Left ventricle myocardium inferior (tissue), 1 donor: ENCODE data around the gene FLOT2. TPM values are rescaled to one million over a fixed set of nuclear protein-coding genes. Genes with fewer than 3 reads are reported as not detected.
A peak's percentile ranks its signal among the peaks of the same experiment; 100 is the strongest.
"Not testable (repeated sequence)": the region's sequence is repeated elsewhere in the genome, so short reads cannot be mapped to it uniquely, and the experiment has no call there.

Experiments
- DNase-seq: peaks from one replicate; pipeline ENCODE4 v3.0.0-alpha.2; 2020
- H3K27ac ChIP-seq: fragments of 200-600 bp; replicated peaks from 2 replicates; pipeline ENCODE4 v1.8.0; 2021
- H3K27me3 ChIP-seq: fragments of 200-600 bp; 2 replicates; pipeline ENCODE4 v1.8.0; 2021; ENCODE audit warnings: low read depth
- H3K36me3 ChIP-seq: fragments of 200-600 bp; 2 replicates; pipeline ENCODE4 v1.8.0; 2021
- H3K4me1 ChIP-seq: fragments of 200-600 bp; 2 replicates; pipeline ENCODE4 v1.8.0; 2021
- H3K4me3 ChIP-seq: fragments of 200-600 bp; 2 replicates; pipeline ENCODE4 v1.8.0; 2021; ENCODE audit warnings: mild to moderate bottlenecking, moderate library complexity
- H3K9me3 ChIP-seq: fragments of 200-600 bp; replicated peaks from 2 replicates; pipeline ENCODE4 v1.8.0; 2021
- intact Hi-C: fragments of 100-400 bp; cut with micrococcal nuclease; formaldehyde crosslinking; loops from one replicate; pipeline ENCODE4 v1.11.0; 2022
- total RNA-seq: library from RNA; stranded (reverse); fragmentation: NEBNext Ultra II Directional; extraction: Animal tissue kit (Norgen Biotek cat#: 25700); gene quantifications from one replicate; pipeline ENCODE4 v1.2.1, GENCODE V29; 2021
- TF ChIP-seq, protein P1 (sequence below): fragments of 200-600 bp; IDR thresholded peaks from 2 replicates; pipeline ENCODE4 v1.8.0; 2021; ENCODE audit warnings: antibody characterized with exemption, mild to moderate bottlenecking, borderline replicate concordance
- donor health status: DM: no; HTN: yes; CAD: no; lungs with severe emphysema.

FLOT2 gene
- total RNA-seq, 1 donor from 2014 or later, result 84.2 TPM

DNA sequence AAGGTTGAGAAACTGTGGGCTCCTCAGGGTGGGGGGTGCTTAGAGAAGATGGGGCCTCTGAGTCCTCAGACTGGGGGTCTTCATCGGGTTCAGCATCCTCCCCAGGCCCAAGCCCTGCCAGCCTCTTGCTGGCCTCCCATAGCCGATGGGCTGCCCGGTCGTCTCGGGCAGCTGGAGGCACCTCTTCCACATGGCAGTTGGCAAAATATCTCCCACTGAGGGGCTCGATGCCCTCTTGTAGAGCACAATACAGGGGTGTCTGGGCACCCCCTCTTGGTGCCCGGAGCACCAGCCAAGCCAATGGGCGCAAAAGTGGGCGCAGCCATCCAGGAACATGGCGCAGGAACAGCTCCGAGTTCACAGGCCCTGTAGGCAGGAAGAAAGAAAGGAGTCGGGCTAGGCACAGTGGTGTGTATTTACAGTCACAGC is 1.0 kb upstream of the FLOT2 start:
- no peaks in the 10 kb centered on the region for H3K36me3 ChIP-seq
- H3K27me3 ChIP-seq, result no peaks in the 10 kb centered on the region
- peak overlapping the region; percentile 95 for H3K27ac ChIP-seq
- H3K9me3 ChIP-seq, result no peaks in the 10 kb centered on the region
- H3K4me3 ChIP-seq, result no peak overlapping the region
- DNase-seq, result no peak
- intact Hi-C loops, result no loop called here
- peaks cover 59% of the 10 kb centered on the region for H3K4me1 ChIP-seq
- TF ChIP-seq, protein P1, sequence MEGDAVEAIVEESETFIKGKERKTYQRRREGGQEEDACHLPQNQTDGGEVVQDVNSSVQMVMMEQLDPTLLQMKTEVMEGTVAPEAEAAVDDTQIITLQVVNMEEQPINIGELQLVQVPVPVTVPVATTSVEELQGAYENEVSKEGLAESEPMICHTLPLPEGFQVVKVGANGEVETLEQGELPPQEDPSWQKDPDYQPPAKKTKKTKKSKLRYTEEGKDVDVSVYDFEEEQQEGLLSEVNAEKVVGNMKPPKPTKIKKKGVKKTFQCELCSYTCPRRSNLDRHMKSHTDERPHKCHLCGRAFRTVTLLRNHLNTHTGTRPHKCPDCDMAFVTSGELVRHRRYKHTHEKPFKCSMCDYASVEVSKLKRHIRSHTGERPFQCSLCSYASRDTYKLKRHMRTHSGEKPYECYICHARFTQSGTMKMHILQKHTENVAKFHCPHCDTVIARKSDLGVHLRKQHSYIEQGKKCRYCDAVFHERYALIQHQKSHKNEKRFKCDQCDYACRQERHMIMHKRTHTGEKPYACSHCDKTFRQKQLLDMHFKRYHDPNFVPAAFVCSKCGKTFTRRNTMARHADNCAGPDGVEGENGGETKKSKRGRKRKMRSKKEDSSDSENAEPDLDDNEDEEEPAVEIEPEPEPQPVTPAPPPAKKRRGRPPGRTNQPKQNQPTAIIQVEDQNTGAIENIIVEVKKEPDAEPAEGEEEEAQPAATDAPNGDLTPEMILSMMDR, result no peak

DNA sequence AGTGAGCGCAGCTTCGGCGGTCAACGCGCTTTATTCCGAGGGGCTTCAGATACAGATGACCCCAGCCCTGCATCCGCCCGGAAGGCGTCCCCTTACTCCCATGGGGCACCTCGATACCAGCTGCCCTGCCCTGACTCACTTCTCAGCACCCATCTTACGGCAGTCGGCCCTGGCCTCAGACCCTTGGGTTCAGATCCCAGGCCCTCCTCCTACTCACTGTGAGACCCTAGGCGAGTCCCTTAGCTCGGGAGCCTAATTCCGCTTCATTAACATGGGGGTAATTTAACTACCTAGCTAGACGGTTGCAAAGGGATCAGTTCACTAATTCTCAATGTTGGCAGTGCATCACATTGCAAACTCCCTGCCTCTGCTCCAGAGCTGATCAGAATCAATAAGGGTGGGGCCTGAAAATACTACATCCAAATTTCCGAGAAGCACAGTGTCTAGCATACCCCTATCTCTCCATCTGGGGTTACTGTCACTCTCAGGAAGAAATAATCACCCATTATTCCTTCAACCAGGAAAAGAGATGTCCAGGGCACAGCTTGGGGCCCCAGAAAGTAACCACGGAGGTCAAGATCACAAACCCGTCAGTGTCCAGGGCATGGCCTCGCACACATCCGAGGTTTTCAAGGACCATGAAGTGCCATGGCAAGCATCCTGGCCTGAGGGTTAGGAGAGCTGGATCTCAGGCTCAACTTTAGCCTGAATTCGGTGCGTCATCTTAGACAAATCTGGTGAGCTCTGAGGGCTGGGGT is 415 bp upstream of the FLOT2 start:
- no peaks in the 10 kb centered on the region for H3K27me3 ChIP-seq
- peak overlapping the region; percentile 98 for H3K4me3 ChIP-seq
- no peak for DNase-seq
- TF ChIP-seq, protein P1, result no peak
- no peaks in the 10 kb centered on the region for H3K9me3 ChIP-seq
- H3K36me3 ChIP-seq, result no peaks in the 10 kb centered on the region
- intact Hi-C loops, result no loop called here
- H3K27ac ChIP-seq, result peak overlapping the region; percentile 95
- peaks cover 59% of the 10 kb centered on the region for H3K4me1 ChIP-seq

DNA sequence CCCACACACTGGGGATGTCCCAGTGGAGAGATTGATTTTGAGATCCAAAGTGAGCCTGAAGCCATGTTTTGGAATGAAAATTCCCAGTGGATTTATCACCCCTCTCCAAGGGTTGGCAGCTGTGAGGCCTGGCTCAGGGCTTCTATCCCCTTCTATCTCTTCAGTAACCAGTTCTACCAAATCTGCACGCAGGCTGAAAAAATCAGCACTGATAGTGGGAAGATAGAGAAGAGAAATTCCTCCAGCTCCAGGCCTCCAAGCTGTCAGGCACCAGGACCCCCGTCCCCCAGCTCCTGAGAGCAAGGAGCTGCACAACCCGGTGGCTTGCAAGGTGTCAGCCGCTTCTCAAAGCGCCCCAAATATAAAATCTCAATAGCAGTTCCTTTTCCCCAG is 1.0 kb downstream of the FLOT2 start:
- H3K27ac ChIP-seq, result peak overlapping the region; percentile 95
- H3K4me3 ChIP-seq, result peak overlapping the region; percentile 98
- DNase-seq, result no peak
- H3K4me1 ChIP-seq, result peaks cover 61% of the 10 kb centered on the region
- intact Hi-C loops, result no loop called here
- TF ChIP-seq, protein P1, result no peak
- H3K27me3 ChIP-seq, result no peaks in the 10 kb centered on the region
- no peaks in the 10 kb centered on the region for H3K36me3 ChIP-seq
- no peaks in the 10 kb centered on the region for H3K9me3 ChIP-seq

DNA sequence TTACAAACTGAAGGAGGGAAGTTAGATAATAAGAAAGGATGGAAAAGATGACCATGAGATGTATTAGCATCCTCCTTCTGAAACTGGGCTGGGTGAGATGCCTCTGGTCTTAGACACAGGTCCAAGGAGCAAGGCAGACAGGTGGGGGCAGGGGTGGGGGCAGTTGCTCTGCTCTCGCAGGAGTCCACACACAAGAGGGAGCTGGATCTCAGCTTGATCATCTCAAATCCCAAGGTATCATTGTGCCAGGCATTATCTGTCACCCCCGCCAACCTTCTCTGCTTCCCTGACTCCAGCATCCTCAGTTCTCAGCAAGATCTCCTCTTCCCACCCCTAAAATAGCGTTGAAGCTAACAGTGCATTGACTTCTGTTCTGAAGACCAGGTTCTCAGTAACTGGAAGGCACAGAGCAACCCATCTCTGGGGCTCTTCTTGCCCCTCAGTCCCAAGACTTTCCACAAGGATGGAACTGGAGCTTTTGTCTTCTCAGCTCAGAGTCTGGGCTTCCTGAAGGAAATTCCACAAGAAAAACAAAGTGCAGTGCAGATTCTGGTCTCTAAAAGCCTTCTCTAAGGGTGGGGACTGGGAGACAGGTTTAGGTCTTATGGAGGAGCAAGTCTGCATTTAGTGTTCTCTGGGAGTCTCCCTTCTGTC is 1.6 kb downstream of the FLOT2 start:
- H3K36me3 ChIP-seq, result no peaks in the 10 kb centered on the region
- H3K4me3 ChIP-seq, result peak overlapping the region; percentile 98
- intact Hi-C loops, result no loop called here
- H3K4me1 ChIP-seq, result peaks cover 65% of the 10 kb centered on the region
- peak overlapping the region; percentile 95 for H3K27ac ChIP-seq
- H3K27me3 ChIP-seq, result no peaks in the 10 kb centered on the region
- TF ChIP-seq, protein P1, result no peak
- no peak for DNase-seq
- no peaks in the 10 kb centered on the region for H3K9me3 ChIP-seq

DNA sequence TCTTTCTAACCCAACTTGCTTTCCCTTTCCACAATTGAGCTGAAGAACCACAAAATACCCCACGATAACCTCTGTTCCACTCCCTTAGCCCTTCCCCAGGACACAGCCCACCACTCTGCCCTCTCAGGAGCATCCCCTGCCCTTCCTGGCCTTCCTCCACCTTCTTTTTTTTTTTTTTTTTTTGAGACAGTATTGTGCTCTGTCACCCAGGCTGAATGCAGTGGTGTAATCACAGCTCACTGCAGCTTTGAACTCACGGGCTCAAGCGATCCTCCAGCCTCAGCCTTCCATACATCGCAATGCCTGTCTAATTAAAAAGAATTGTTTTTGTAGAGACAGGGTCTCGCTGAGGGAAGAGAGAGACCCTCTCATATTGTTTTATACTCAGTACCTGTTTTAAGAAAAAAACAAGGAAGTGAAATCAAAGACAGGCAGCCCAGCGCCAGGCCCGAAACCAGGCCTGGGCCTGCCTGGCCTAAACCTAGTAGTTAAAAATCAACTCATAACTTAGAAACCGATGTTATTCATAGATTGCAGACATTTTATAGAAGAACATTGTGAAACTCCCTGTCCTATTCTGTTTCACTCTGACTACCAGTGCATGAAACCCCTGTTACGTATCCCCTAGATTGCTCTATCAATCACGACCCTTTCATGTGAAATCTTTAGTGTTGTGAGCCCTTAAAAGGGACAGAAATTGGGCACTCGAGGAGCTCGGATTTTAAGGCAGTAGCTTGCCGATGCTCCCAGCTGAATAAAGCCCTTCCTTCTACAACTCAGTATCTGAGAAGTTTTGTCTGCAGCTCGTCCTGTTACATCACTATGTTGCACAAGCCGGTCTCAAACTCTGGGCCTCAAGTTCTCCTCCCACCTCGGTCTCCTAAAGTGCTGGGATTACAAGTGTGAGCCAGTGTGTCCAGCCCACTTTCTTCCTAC is 4.0 kb downstream of the FLOT2 start:
- DNase-seq, H3K27me3 ChIP-seq, H3K4me3 ChIP-seq, H3K36me3 ChIP-seq, H3K9me3 ChIP-seq, intact Hi-C loops: not testable (repeated sequence)
- H3K4me1 ChIP-seq, result peaks cover 75% of the 10 kb centered on the region
- H3K27ac ChIP-seq, result peak overlapping the region; percentile 69
